GM18508 (cell line): ENCODE results near the gene GPNMB.
"Not testable (repeated sequence)": the region's sequence is repeated elsewhere in the genome, so short reads cannot be mapped to it uniquely, and the experiment has no call there.

ENCODE experiments used
- ATAC-seq: cut with Tn5 transposase; IDR thresholded peaks from one replicate; pipeline ENCODE4 v1.9.1; 2021; ENCODE audit warnings: moderate number of reproducible peaks; ENCODE audit not compliant: insufficient read depth, unreplicated experiment

GPNMB gene

GRCh38 chr7:23246555-23246954 lies at the start of gene GPNMB:
GPNMB (plus strand) TSS chr7:23246775; CDS start chr7:23246858, 83 bp downstream.
- no peak for ATAC-seq

GRCh38 chr7:23197745-23198144 lies 48.8 kb upstream of the GPNMB start:
- ATAC-seq, result not testable (repeated sequence)

- ATAC-seq, result no peak
Measured at GRCh38 chr7:23200331-23200730, 46.2 kb upstream of the GPNMB start.

- no peak for ATAC-seq
Measured at GRCh38 chr7:23204241-23204640, 42.3 kb upstream of the GPNMB start.

- no peak for ATAC-seq
Measured at GRCh38 chr7:23205577-23205908, 41.0 kb upstream of the GPNMB start.

- no peak for ATAC-seq
Measured at GRCh38 chr7:23205909-23206767, 40.4 kb upstream of the GPNMB start.

- no peak for ATAC-seq
Measured at GRCh38 chr7:23207021-23207420, 39.6 kb upstream of the GPNMB start.

- no peak for ATAC-seq
Measured at GRCh38 chr7:23207884-23208283, 38.7 kb upstream of the GPNMB start.

GRCh38 chr7:23208316-23208715 lies 38.3 kb upstream of the GPNMB start:
- ATAC-seq, result no peak

GRCh38 chr7:23210506-23210905 lies 36.1 kb upstream of the GPNMB start:
- ATAC-seq, result no peak

- ATAC-seq, result no peak
Measured at GRCh38 chr7:23211589-23211988, 35.0 kb upstream of the GPNMB start.

GRCh38 chr7:23212395-23212794 lies 34.2 kb upstream of the GPNMB start:
- no peak for ATAC-seq

GRCh38 chr7:23212841-23213240 lies 33.7 kb upstream of the GPNMB start:
- ATAC-seq, result no peak

GRCh38 chr7:23213755-23214154 lies 32.8 kb upstream of the GPNMB start:
- no peak for ATAC-seq

GRCh38 chr7:23214423-23214822 lies 32.2 kb upstream of the GPNMB start:
- ATAC-seq, result no peak

GRCh38 chr7:23214938-23215337 lies 31.6 kb upstream of the GPNMB start:
- ATAC-seq, result no peak

- no peak for ATAC-seq
Measured at GRCh38 chr7:23216021-23216420, 30.6 kb upstream of the GPNMB start.

GRCh38 chr7:23218196-23218595 lies 28.4 kb upstream of the GPNMB start:
- ATAC-seq, result no peak

- no peak for ATAC-seq
Measured at GRCh38 chr7:23220690-23221305, 25.8 kb upstream of the GPNMB start.

GRCh38 chr7:23222439-23223030 lies 24.0 kb upstream of the GPNMB start:
- ATAC-seq, result no peak

GRCh38 chr7:23224364-23224763 lies 22.2 kb upstream of the GPNMB start:
- not testable (repeated sequence) for ATAC-seq
